NCI-H1930 (cell line): ENCODE measurements around the gene SOX2.

Experiments
- DNase-seq, 2 experiments: peaks; one replicate each; lab custom pipeline; 2025; lab: John Stamatoyannopoulos, UW

SOX2 gene

GRCh38 chr3:181704421-181705085 lies 7.2 kb upstream of the SOX2 start:
- DNase-seq, result no peak

GRCh38 chr3:181705086-181705480 lies 6.6 kb upstream of the SOX2 start:
- no peak for DNase-seq

- no peak for DNase-seq
Measured at GRCh38 chr3:181707980-181708379, 3.7 kb upstream of the SOX2 start.

- DNase-seq, result peak in 1 of 2 experiments; percentile 43
Measured at GRCh38 chr3:181709537-181710279, 2.0 kb upstream of the SOX2 start.

GRCh38 chr3:181710345-181711291 lies 1.1 kb upstream of the SOX2 start:
- DNase-seq, result no peak

GRCh38 chr3:181712226-181712552 lies 464 bp downstream of the SOX2 start:
- DNase-seq, result no peak

GRCh38 chr3:181712553-181713279 lies 991 bp downstream of the SOX2 start:
- DNase-seq, result no peak

- no peak for DNase-seq
Measured at GRCh38 chr3:181713280-181713647, 1.5 kb downstream of the SOX2 start.

- no peak for DNase-seq
Measured at GRCh38 chr3:181713676-181714612, 2.2 kb downstream of the SOX2 start.

- DNase-seq, result no peak
Measured at GRCh38 chr3:181715571-181716340, 4.0 kb downstream of the SOX2 start.

GRCh38 chr3:181716966-181717365 lies 5.2 kb downstream of the SOX2 start:
- DNase-seq, result no peak

- no peak for DNase-seq
Measured at GRCh38 chr3:181717549-181718171, 5.9 kb downstream of the SOX2 start.

- no peak for DNase-seq
Measured at GRCh38 chr3:181718369-181718768, 6.6 kb downstream of the SOX2 start.

GRCh38 chr3:181718987-181719911 lies 7.5 kb downstream of the SOX2 start:
- DNase-seq, result no peak

- DNase-seq, result no peak
Measured at GRCh38 chr3:181719991-181720680, 8.4 kb downstream of the SOX2 start.

GRCh38 chr3:181721046-181721875 lies 9.5 kb downstream of the SOX2 start:
- no peak for DNase-seq

- DNase-seq, result no peak
Measured at GRCh38 chr3:181722156-181722555, 10.4 kb downstream of the SOX2 start.
